Esophagus muscularis mucosa (tissue), 3 donors: ENCODE data around the gene C5orf22.

Source experiments
- POLR2A ChIP-seq: fragments of 450-650 bp; IDR thresholded peaks from one replicate; pipeline ENCODE4 v1.6.1; 2017; ENCODE audit warnings: antibody characterized with exemption, moderate library complexity, mild to moderate bottlenecking, low read depth
- POLR2AphosphoS5 ChIP-seq, 2 donors: sonication (generic); formaldehyde crosslinking; IDR thresholded peaks; one replicate each; pipeline ENCODE4 v1.6.1; 2017; ENCODE audit warnings: antibody characterized with exemption in 2 of 2
- TF ChIP-seq, protein P1 (sequence below), 3 experiments: fragments of 200-600 bp in 2 of 3; fragments of 450-650 bp in 1 of 3; sonication (generic) in 2 of 3; IDR thresholded peaks; one replicate each; pipeline ENCODE4 v1.5.1; 2017 to 2019; ENCODE audit warnings: antibody characterized with exemption in 3 of 3, mild to moderate bottlenecking in 2 of 3, moderate library complexity in 1 of 3

GRCh38 chr5:31569068-31569467, 37.0 kb downstream of the C5orf22 start:
- TF ChIP-seq POLR2A (no peak), POLR2AphosphoS5 (IDR thresholded peaks at IDR 0.05) (no peak)
- TF ChIP-seq, protein P1, sequence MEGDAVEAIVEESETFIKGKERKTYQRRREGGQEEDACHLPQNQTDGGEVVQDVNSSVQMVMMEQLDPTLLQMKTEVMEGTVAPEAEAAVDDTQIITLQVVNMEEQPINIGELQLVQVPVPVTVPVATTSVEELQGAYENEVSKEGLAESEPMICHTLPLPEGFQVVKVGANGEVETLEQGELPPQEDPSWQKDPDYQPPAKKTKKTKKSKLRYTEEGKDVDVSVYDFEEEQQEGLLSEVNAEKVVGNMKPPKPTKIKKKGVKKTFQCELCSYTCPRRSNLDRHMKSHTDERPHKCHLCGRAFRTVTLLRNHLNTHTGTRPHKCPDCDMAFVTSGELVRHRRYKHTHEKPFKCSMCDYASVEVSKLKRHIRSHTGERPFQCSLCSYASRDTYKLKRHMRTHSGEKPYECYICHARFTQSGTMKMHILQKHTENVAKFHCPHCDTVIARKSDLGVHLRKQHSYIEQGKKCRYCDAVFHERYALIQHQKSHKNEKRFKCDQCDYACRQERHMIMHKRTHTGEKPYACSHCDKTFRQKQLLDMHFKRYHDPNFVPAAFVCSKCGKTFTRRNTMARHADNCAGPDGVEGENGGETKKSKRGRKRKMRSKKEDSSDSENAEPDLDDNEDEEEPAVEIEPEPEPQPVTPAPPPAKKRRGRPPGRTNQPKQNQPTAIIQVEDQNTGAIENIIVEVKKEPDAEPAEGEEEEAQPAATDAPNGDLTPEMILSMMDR (IDR thresholded peaks at IDR 0.05) = no peak
